ENCODE results near the gene TASL.

DNA sequence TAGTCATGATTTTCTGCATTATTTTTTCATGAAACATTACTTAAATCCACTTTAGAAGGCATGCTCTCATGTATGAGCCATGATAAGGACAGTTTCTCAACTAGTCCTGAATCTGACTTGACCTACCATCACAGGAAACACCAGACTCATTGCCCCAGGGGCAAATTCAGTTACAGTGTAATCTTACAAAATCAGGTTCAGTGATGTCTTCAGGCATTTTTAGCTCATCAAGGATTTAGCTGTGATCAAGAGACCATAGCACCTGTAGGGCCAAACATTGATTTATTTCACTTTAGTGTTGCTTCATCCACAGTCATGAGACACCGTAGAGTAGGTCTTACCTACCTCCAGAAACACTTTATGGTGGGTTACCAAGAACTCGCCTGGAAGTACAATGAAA, 3.1 kb upstream of the TASL start:
- TF ChIP-seq, protein P1, sequence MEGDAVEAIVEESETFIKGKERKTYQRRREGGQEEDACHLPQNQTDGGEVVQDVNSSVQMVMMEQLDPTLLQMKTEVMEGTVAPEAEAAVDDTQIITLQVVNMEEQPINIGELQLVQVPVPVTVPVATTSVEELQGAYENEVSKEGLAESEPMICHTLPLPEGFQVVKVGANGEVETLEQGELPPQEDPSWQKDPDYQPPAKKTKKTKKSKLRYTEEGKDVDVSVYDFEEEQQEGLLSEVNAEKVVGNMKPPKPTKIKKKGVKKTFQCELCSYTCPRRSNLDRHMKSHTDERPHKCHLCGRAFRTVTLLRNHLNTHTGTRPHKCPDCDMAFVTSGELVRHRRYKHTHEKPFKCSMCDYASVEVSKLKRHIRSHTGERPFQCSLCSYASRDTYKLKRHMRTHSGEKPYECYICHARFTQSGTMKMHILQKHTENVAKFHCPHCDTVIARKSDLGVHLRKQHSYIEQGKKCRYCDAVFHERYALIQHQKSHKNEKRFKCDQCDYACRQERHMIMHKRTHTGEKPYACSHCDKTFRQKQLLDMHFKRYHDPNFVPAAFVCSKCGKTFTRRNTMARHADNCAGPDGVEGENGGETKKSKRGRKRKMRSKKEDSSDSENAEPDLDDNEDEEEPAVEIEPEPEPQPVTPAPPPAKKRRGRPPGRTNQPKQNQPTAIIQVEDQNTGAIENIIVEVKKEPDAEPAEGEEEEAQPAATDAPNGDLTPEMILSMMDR (IDR thresholded peaks at IDR 0.05; ENCODE audit: borderline replicate concordance, extremely low read depth, low read length, poor library complexity, severe bottlenecking) = no peak
- no peak for TF ChIP-seq EZH2 (IDR thresholded peaks at IDR 0.05; ENCODE audit: borderline replicate concordance, low read depth, low read length, severe bottlenecking)

Measured in DND-41 (cell line).